Measurements from ENCODE around the gene ERC1. TPM values are rescaled to one million over a fixed set of nuclear protein-coding genes. Genes with fewer than 3 reads are reported as not detected.

Gene ERC1
- total RNA-seq, 1 experiment from 2014 or later: 40.4 TPM

DNA sequence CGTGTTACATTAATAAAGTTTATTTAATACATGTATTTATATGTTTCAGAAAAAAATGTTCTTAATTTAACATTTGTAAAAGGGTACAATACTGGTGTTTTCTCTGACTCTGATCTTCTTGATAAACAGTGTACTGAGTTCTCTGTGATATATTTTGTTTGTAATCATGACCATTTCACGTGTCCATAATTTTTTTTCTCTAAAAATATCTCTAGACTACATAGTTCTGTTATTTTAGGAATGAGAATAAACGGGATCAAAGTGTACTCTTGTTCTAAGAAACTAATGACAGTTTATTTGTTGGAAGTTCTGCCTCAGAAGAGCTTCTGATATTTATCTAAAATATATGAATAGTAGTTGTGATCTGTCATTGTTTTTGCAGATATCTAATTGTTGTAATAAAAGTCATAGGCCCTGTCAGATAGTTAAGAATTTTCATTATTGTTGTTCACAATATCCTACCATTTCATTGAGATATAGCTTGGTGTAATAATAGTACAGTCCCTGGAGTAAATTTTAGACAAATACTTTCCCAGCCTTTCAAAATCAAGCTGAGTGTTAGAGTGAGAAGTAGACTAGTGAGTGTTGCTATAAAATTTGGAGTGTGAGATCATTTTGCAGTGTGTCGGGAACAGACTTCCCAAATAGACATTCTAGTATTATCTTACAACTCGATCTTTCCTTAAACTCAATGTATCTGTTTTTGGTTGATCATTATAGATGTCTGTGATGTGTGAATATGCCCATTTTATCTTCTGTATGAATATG, 86.2 kb downstream of the ERC1 start:
- POLR2A ChIA-PET: no interaction called here
- H3K4me3 ChIP-seq (ENCODE audit: low read depth in 2 of 2, low read length in 2 of 2): no peak overlapping the region
- in situ Hi-C loops (cut with HindIII; ENCODE audit: low pct_unique_long_range_greater_than_20kb, low sequenced_read_pairs): no loop called here

GRCh38 chr12:1078002-1078401, 87.0 kb downstream of the ERC1 start:
- intact Hi-C loops (cut with micrococcal nuclease; ENCODE audit: unreplicated experiment): no loop called here
- Histone ChIP-seq H3K9me3 (ENCODE audit: control insufficient read depth, insufficient read depth, low read depth, low read length) (no peaks in the 10 kb centered on the region), H3K36me3 (ENCODE audit: control insufficient read depth, insufficient read depth, low read length) (no peaks in the 10 kb centered on the region), H3K4me1 (ENCODE audit: control insufficient read depth, insufficient read depth, low read length) (no peaks in the 10 kb centered on the region; the same call in 1 of the 2 replicates), H3K4me3 (ENCODE audit: low read depth in 2 of 2, low read length in 2 of 2) (no peak overlapping the region), H3K27me3 (ENCODE audit: control insufficient read depth, insufficient read depth, low read length) (no peaks in the 10 kb centered on the region), H3K27ac (ENCODE audit: low read length) (no peak overlapping the region)
- ATAC-seq (no peak), DNase-seq (ENCODE audit: low read depth, low spot score) (no peak)
- ChIA-PET POLR2A (no interaction called here), CTCF (no interaction called here)
- TF ChIP-seq TCF7L2 (IDR thresholded peaks at IDR 0.05; ENCODE audit: low read depth, low read length) (no peak), POLR2AphosphoS5 (IDR thresholded peaks at IDR 0.05; ENCODE audit: low read depth, low read length) (no peak), CTCF (IDR thresholded peaks at IDR 0.05) (no peak), SIN3A (IDR thresholded peaks at IDR 0.05; ENCODE audit: borderline replicate concordance, insufficient read depth, low read depth, low read length) (no peak)
- TF ChIP-seq, protein P1, sequence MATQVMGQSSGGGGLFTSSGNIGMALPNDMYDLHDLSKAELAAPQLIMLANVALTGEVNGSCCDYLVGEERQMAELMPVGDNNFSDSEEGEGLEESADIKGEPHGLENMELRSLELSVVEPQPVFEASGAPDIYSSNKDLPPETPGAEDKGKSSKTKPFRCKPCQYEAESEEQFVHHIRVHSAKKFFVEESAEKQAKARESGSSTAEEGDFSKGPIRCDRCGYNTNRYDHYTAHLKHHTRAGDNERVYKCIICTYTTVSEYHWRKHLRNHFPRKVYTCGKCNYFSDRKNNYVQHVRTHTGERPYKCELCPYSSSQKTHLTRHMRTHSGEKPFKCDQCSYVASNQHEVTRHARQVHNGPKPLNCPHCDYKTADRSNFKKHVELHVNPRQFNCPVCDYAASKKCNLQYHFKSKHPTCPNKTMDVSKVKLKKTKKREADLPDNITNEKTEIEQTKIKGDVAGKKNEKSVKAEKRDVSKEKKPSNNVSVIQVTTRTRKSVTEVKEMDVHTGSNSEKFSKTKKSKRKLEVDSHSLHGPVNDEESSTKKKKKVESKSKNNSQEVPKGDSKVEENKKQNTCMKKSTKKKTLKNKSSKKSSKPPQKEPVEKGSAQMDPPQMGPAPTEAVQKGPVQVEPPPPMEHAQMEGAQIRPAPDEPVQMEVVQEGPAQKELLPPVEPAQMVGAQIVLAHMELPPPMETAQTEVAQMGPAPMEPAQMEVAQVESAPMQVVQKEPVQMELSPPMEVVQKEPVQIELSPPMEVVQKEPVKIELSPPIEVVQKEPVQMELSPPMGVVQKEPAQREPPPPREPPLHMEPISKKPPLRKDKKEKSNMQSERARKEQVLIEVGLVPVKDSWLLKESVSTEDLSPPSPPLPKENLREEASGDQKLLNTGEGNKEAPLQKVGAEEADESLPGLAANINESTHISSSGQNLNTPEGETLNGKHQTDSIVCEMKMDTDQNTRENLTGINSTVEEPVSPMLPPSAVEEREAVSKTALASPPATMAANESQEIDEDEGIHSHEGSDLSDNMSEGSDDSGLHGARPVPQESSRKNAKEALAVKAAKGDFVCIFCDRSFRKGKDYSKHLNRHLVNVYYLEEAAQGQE (IDR thresholded peaks at IDR 0.05; ENCODE audit: insufficient read depth in 1 of 2, low read depth in 2 of 2, low read length in 1 of 2): no peak
- in situ Hi-C loops (cut with HindIII; ENCODE audit: low pct_unique_long_range_greater_than_20kb, low sequenced_read_pairs): no loop called here
- BruUV-seq (replicated peaks): no TSS peak

More for the DNA sequence above, 86.2 kb downstream of the ERC1 start:
- CTCF ChIA-PET: no interaction called here
- Histone ChIP-seq H3K4me1 (ENCODE audit: control insufficient read depth, insufficient read depth, low read length) (no peaks in the 10 kb centered on the region; the same call in 1 of the 2 replicates), H3K27me3 (ENCODE audit: control insufficient read depth, insufficient read depth, low read length) (no peaks in the 10 kb centered on the region), H3K9me3 (ENCODE audit: control insufficient read depth, insufficient read depth, low read depth, low read length) (no peaks in the 10 kb centered on the region), H3K27ac (ENCODE audit: low read length) (no peak overlapping the region), H3K36me3 (ENCODE audit: control insufficient read depth, insufficient read depth, low read length) (no peaks in the 10 kb centered on the region)
- intact Hi-C loops (cut with micrococcal nuclease; ENCODE audit: unreplicated experiment): no loop called here
- no TSS peak for BruUV-seq (replicated peaks)
- DNase-seq (ENCODE audit: low read depth, low spot score) (no peak), ATAC-seq (no peak)
- TF ChIP-seq, protein P1 (IDR thresholded peaks at IDR 0.05; ENCODE audit: insufficient read depth in 1 of 2, low read depth in 2 of 2, low read length in 1 of 2): no peak
- TF ChIP-seq POLR2AphosphoS5 (IDR thresholded peaks at IDR 0.05; ENCODE audit: low read depth, low read length) (no peak), TCF7L2 (IDR thresholded peaks at IDR 0.05; ENCODE audit: low read depth, low read length) (no peak), CTCF (IDR thresholded peaks at IDR 0.05) (no peak), SIN3A (IDR thresholded peaks at IDR 0.05; ENCODE audit: borderline replicate concordance, insufficient read depth, low read depth, low read length) (no peak)
